Endodermal cell (in vitro differentiated cells): Measurements from ENCODE around the gene IRF2BP2. TPM values are rescaled to one million over a fixed set of nuclear protein-coding genes. Genes with fewer than 3 reads are reported as not detected.

Source experiments
- DNase-seq: peaks from one replicate; pipeline ENCODE4 v3.0.0-alpha.2; 2017
- H3K27ac ChIP-seq: 2 replicates; pipeline ENCODE4 v1.5.1; 2013; ENCODE audit warnings: mild to moderate bottlenecking, low read depth, low read length, moderate library complexity
- H3K27me3 ChIP-seq: 2 replicates; pipeline ENCODE4 v1.6.1; 2013; ENCODE audit warnings: mild to moderate bottlenecking, low read length, moderate library complexity; ENCODE audit not compliant: insufficient read depth, control insufficient read depth, poor library complexity, severe bottlenecking
- H3K36me3 ChIP-seq: 2 replicates; pipeline ENCODE4 v1.7.0; 2013; ENCODE audit warnings: mild to moderate bottlenecking, low read length, moderate library complexity; ENCODE audit not compliant: control insufficient read depth, insufficient read depth
- H3K4me1 ChIP-seq: one replicate; pipeline ENCODE4 v1.7.0; 2013; ENCODE audit warnings: low read length; ENCODE audit not compliant: control insufficient read depth, insufficient read depth
- H3K4me3 ChIP-seq: 2 replicates; pipeline ENCODE4 v1.5.1; 2013; ENCODE audit warnings: mild to moderate bottlenecking, low read length, moderate library complexity
- H3K9ac ChIP-seq: 2 replicates; pipeline ENCODE4 v1.6.1; 2013; ENCODE audit warnings: mild to moderate bottlenecking, low read length, moderate library complexity; ENCODE audit not compliant: poor library complexity, severe bottlenecking; ENCODE audit errors: extremely low read depth
- H3K9me3 ChIP-seq: 2 replicates; pipeline ENCODE4 v1.6.1; 2013; ENCODE audit warnings: mild to moderate bottlenecking, low read length, moderate library complexity; ENCODE audit not compliant: control insufficient read depth
- H3K27ac Mint-ChIP-seq: 2 replicates; pipeline ENCODE4 v1.8.0; 2020; ENCODE audit warnings: mixed read lengths
- H3K27me3 Mint-ChIP-seq: 2 replicates; pipeline ENCODE4 v1.8.0; 2021; ENCODE audit warnings: mild to moderate bottlenecking, mixed read lengths; ENCODE audit not compliant: insufficient read depth
- H3K36me3 Mint-ChIP-seq: 2 replicates; pipeline ENCODE4 v1.8.0; 2020; ENCODE audit warnings: low read depth, mixed read lengths
- H3K4me1 Mint-ChIP-seq: 2 replicates; pipeline ENCODE4 v1.8.0; 2020; ENCODE audit warnings: mixed read lengths
- H3K4me3 Mint-ChIP-seq: 2 replicates; pipeline ENCODE4 v1.8.0; 2020; ENCODE audit warnings: mild to moderate bottlenecking, moderate library complexity, mixed read lengths
- H3K9me3 Mint-ChIP-seq: 2 replicates; pipeline ENCODE4 v1.8.0; 2020; ENCODE audit warnings: mild to moderate bottlenecking, mixed read lengths
- WGBS, 2 experiments: methylation state at CpG; one replicate each; pipeline versions ENCODE4 v1.1.5 to v1.1.7; 2013; ENCODE audit warnings: missing lambda C conversion rate in 2 of 2, mixed read lengths in 1 of 2; ENCODE audit not compliant: insufficient coverage in 1 of 2, insufficient read length in 1 of 2; 5-methylcytosine and 5-hydroxymethylcytosine counted together
- total RNA-seq, 2 donors: library from RNA; stranded (reverse); fragmentation: NEBNext Ultra II Directional in 1 of 2; extraction: Animal tissue kit (Norgen Biotek cat#: 25700) in 1 of 2; gene quantifications; 2 replicates in 1 of 2; 3 replicates in 1 of 2; pipeline ENCODE4 v1.2.1, GENCODE V29; 2021
- TF ChIP-seq, protein P1 (sequence below): fragments of 200-600 bp; sonication (generic); conservative IDR thresholded peaks from 2 replicates; pipeline ENCODE4 v1.5.0; 2021; ENCODE audit warnings: antibody characterized with exemption, mild to moderate bottlenecking

The IRF2BP2 gene
- total RNA-seq, 2 donors from 2014 or later: 41.6 to 45.7 TPM

GRCh38 chr1:234559902-234560676 is 49.9 kb downstream of the IRF2BP2 start:
- H3K27ac ChIP-seq: no peak overlapping the region
- no peak overlapping the region for H3K4me3 Mint-ChIP-seq
- no peaks in the 10 kb centered on the region for H3K9me3 Mint-ChIP-seq
- H3K27ac Mint-ChIP-seq: no peak overlapping the region
- H3K27me3 ChIP-seq: no peaks in the 10 kb centered on the region
- TF ChIP-seq, protein P1, sequence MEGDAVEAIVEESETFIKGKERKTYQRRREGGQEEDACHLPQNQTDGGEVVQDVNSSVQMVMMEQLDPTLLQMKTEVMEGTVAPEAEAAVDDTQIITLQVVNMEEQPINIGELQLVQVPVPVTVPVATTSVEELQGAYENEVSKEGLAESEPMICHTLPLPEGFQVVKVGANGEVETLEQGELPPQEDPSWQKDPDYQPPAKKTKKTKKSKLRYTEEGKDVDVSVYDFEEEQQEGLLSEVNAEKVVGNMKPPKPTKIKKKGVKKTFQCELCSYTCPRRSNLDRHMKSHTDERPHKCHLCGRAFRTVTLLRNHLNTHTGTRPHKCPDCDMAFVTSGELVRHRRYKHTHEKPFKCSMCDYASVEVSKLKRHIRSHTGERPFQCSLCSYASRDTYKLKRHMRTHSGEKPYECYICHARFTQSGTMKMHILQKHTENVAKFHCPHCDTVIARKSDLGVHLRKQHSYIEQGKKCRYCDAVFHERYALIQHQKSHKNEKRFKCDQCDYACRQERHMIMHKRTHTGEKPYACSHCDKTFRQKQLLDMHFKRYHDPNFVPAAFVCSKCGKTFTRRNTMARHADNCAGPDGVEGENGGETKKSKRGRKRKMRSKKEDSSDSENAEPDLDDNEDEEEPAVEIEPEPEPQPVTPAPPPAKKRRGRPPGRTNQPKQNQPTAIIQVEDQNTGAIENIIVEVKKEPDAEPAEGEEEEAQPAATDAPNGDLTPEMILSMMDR: no peak
- H3K4me1 Mint-ChIP-seq: peaks cover 12% of the 10 kb centered on the region
- peak; percentile 28 for DNase-seq
- no peaks in the 10 kb centered on the region for H3K9me3 ChIP-seq
- H3K9ac ChIP-seq: no peak overlapping the region
- H3K27me3 Mint-ChIP-seq: no peaks in the 10 kb centered on the region
- H3K36me3 ChIP-seq: no peaks in the 10 kb centered on the region
- H3K4me3 ChIP-seq: no peak overlapping the region
- no peaks in the 10 kb centered on the region for H3K36me3 Mint-ChIP-seq
- WGBS, 2 experiments: 89% methylated on average over 7 to 14 of the region's 14 CpGs
- H3K4me1 ChIP-seq: no peaks in the 10 kb centered on the region

GRCh38 chr1:234559152-234559901 is 50.7 kb downstream of the IRF2BP2 start:
- H3K36me3 Mint-ChIP-seq: no peaks in the 10 kb centered on the region
- no peak overlapping the region for H3K27ac Mint-ChIP-seq
- TF ChIP-seq, protein P1: no peak

DNA sequence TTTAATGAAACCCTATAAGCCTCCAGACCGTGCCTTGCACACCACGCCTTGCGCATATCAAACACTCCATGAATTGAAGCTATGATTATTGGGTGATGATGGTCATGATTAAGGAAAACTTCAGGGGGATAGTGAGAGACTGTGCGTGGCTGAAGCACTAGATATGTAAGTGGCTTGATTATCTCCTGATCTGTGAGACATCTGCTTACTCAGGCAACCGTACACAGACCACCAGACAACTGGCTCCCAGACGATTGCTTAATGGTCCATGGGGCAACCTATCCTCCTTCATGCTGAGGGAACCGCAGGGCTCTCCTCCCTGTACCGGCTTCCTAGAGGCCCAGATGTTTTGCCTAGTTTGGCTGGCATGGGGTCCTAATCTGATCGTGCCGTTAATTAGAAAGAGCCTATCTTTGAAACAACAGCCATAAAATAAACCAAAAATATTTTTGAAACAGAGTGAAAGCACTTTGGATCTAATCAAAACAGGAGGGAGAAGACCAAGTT is 51.6 kb downstream of the IRF2BP2 start:
- Histone ChIP-seq H3K4me1 (peaks cover 6% of the 10 kb centered on the region), H3K27me3 (no peaks in the 10 kb centered on the region), H3K9ac (no peak overlapping the region), H3K4me3 (no peak overlapping the region), H3K36me3 (no peaks in the 10 kb centered on the region), H3K27ac (no peak overlapping the region), H3K9me3 (no peaks in the 10 kb centered on the region)
- peaks cover 7% of the 10 kb centered on the region for H3K4me1 Mint-ChIP-seq
- no peak overlapping the region for H3K27ac Mint-ChIP-seq
- H3K27me3 Mint-ChIP-seq: no peaks in the 10 kb centered on the region
- H3K9me3 Mint-ChIP-seq: no peaks in the 10 kb centered on the region
- WGBS, 2 experiments: 80 to 95% methylated on average over 1 to 10 of the region's 10 CpGs
- H3K36me3 Mint-ChIP-seq: no peaks in the 10 kb centered on the region
- TF ChIP-seq, protein P1: no peak
- H3K4me3 Mint-ChIP-seq: no peak overlapping the region
- peak; percentile 13 for DNase-seq

More at GRCh38 chr1:234559152-234559901, 50.7 kb downstream of the IRF2BP2 start:
- Histone ChIP-seq H3K4me3 (no peak overlapping the region), H3K9ac (no peak overlapping the region), H3K27ac (no peak overlapping the region), H3K9me3 (no peaks in the 10 kb centered on the region), H3K4me1 (no peaks in the 10 kb centered on the region), H3K27me3 (no peaks in the 10 kb centered on the region), H3K36me3 (no peaks in the 10 kb centered on the region)
- H3K4me1 Mint-ChIP-seq: peaks cover 4% of the 10 kb centered on the region
- peak; percentile 40 for DNase-seq
- WGBS, 2 experiments: 91 to 98% methylated on average over 6 of the region's 6 CpGs
- H3K9me3 Mint-ChIP-seq: no peaks in the 10 kb centered on the region
- H3K4me3 Mint-ChIP-seq: no peak overlapping the region
- H3K27me3 Mint-ChIP-seq: no peaks in the 10 kb centered on the region
